Measurements from ENCODE around the gene TOMM40L.

The TOMM40L gene

GRCh38 chr1:161187311-161187710, 38.5 kb upstream of the TOMM40L start:
- Histone ChIP-seq H3K4me1 (ENCODE audit: control insufficient read depth in 2 of 2, insufficient read depth in 2 of 2, low read length in 2 of 2) (peaks cover 0 to 13% of the 10 kb centered on the region in 2 donors), H3K27ac (ENCODE audit: low read depth in 2 of 2, low read length in 2 of 2) (peak overlapping the region in 1 of 2 donors; percentile 29), H3K4me3 (ENCODE audit: low read length in 2 of 2) (no peak overlapping the region), H3K9ac (ENCODE audit: low read depth in 1 of 2, low read length in 2 of 2) (no peak overlapping the region), H3K36me3 (ENCODE audit: control insufficient read depth in 2 of 2, insufficient read depth in 2 of 2, low read length in 2 of 2) (peaks cover 0 to 4% of the 10 kb centered on the region in 2 donors), H3K9me3 (ENCODE audit: control insufficient read depth in 2 of 2, low read length in 2 of 2) (no peaks in the 10 kb centered on the region), H3K27me3 (ENCODE audit: control insufficient read depth in 2 of 2, insufficient read depth in 2 of 2, low read length in 2 of 2) (no peaks in the 10 kb centered on the region)

GRCh38 chr1:161188381-161188780, 37.5 kb upstream of the TOMM40L start:
- Histone ChIP-seq H3K27me3 (ENCODE audit: control insufficient read depth in 2 of 2, insufficient read depth in 2 of 2, low read length in 2 of 2) (no peaks in the 10 kb centered on the region), H3K9me3 (ENCODE audit: control insufficient read depth in 2 of 2, low read length in 2 of 2) (no peaks in the 10 kb centered on the region), H3K9ac (ENCODE audit: low read depth in 1 of 2, low read length in 2 of 2) (no peak overlapping the region), H3K4me3 (ENCODE audit: low read length in 2 of 2) (no peak overlapping the region), H3K27ac (ENCODE audit: low read depth in 2 of 2, low read length in 2 of 2) (no peak overlapping the region), H3K36me3 (ENCODE audit: control insufficient read depth in 2 of 2, insufficient read depth in 2 of 2, low read length in 2 of 2) (peaks cover 0 to 4% of the 10 kb centered on the region in 2 donors), H3K4me1 (ENCODE audit: control insufficient read depth in 2 of 2, insufficient read depth in 2 of 2, low read length in 2 of 2) (peaks cover 0 to 13% of the 10 kb centered on the region in 2 donors)

- no peaks in the 10 kb centered on the region for H3K9me3 ChIP-seq (ENCODE audit: control insufficient read depth in 2 of 2, low read length in 2 of 2)
- H3K9ac ChIP-seq (ENCODE audit: low read depth in 1 of 2, low read length in 2 of 2) = no peak overlapping the region
- H3K36me3 ChIP-seq (ENCODE audit: control insufficient read depth in 2 of 2, insufficient read depth in 2 of 2, low read length in 2 of 2) = peaks cover 0 to 4% of the 10 kb centered on the region in 2 donors
- H3K27ac ChIP-seq (ENCODE audit: low read depth in 2 of 2, low read length in 2 of 2) = no peak overlapping the region
- no peaks in the 10 kb centered on the region for H3K27me3 ChIP-seq (ENCODE audit: control insufficient read depth in 2 of 2, insufficient read depth in 2 of 2, low read length in 2 of 2)
- H3K4me3 ChIP-seq (ENCODE audit: low read length in 2 of 2) = no peak overlapping the region
- H3K4me1 ChIP-seq (ENCODE audit: control insufficient read depth in 2 of 2, insufficient read depth in 2 of 2, low read length in 2 of 2) = peaks cover 0 to 13% of the 10 kb centered on the region in 2 donors
Measured at GRCh38 chr1:161189036-161189435, 36.8 kb upstream of the TOMM40L start.

- H3K9me3 ChIP-seq (ENCODE audit: control insufficient read depth in 2 of 2, low read length in 2 of 2) = no peaks in the 10 kb centered on the region
- peaks cover 0 to 4% of the 10 kb centered on the region in 2 donors for H3K36me3 ChIP-seq (ENCODE audit: control insufficient read depth in 2 of 2, insufficient read depth in 2 of 2, low read length in 2 of 2)
- no peak overlapping the region for H3K27ac ChIP-seq (ENCODE audit: low read depth in 2 of 2, low read length in 2 of 2)
- no peak overlapping the region for H3K4me3 ChIP-seq (ENCODE audit: low read length in 2 of 2)
- no peaks in the 10 kb centered on the region for H3K27me3 ChIP-seq (ENCODE audit: control insufficient read depth in 2 of 2, insufficient read depth in 2 of 2, low read length in 2 of 2)
- H3K4me1 ChIP-seq (ENCODE audit: control insufficient read depth in 2 of 2, insufficient read depth in 2 of 2, low read length in 2 of 2) = peaks cover 0 to 10% of the 10 kb centered on the region in 2 donors
- H3K9ac ChIP-seq (ENCODE audit: low read depth in 1 of 2, low read length in 2 of 2) = no peak overlapping the region
Measured at GRCh38 chr1:161190962-161191521, 34.8 kb upstream of the TOMM40L start.

GRCh38 chr1:161191971-161192370, 33.9 kb upstream of the TOMM40L start:
- Histone ChIP-seq H3K27me3 (ENCODE audit: control insufficient read depth in 2 of 2, insufficient read depth in 2 of 2, low read length in 2 of 2) (no peaks in the 10 kb centered on the region), H3K27ac (ENCODE audit: low read depth in 2 of 2, low read length in 2 of 2) (no peak overlapping the region), H3K4me3 (ENCODE audit: low read length in 2 of 2) (no peak overlapping the region), H3K36me3 (ENCODE audit: control insufficient read depth in 2 of 2, insufficient read depth in 2 of 2, low read length in 2 of 2) (peaks cover 0 to 4% of the 10 kb centered on the region in 2 donors), H3K9me3 (ENCODE audit: control insufficient read depth in 2 of 2, low read length in 2 of 2) (no peaks in the 10 kb centered on the region), H3K9ac (ENCODE audit: low read depth in 1 of 2, low read length in 2 of 2) (no peak overlapping the region), H3K4me1 (ENCODE audit: control insufficient read depth in 2 of 2, insufficient read depth in 2 of 2, low read length in 2 of 2) (peaks cover 6 to 8% of the 10 kb centered on the region in 2 donors)

- Histone ChIP-seq H3K27ac (ENCODE audit: low read depth in 2 of 2, low read length in 2 of 2) (no peak overlapping the region), H3K4me1 (ENCODE audit: control insufficient read depth in 2 of 2, insufficient read depth in 2 of 2, low read length in 2 of 2) (peaks cover 7 to 14% of the 10 kb centered on the region in 2 donors), H3K27me3 (ENCODE audit: control insufficient read depth in 2 of 2, insufficient read depth in 2 of 2, low read length in 2 of 2) (no peaks in the 10 kb centered on the region), H3K4me3 (ENCODE audit: low read length in 2 of 2) (no peak overlapping the region), H3K9ac (ENCODE audit: low read depth in 1 of 2, low read length in 2 of 2) (no peak overlapping the region), H3K36me3 (ENCODE audit: control insufficient read depth in 2 of 2, insufficient read depth in 2 of 2, low read length in 2 of 2) (peaks cover 0 to 4% of the 10 kb centered on the region in 2 donors), H3K9me3 (ENCODE audit: control insufficient read depth in 2 of 2, low read length in 2 of 2) (no peaks in the 10 kb centered on the region)
Measured at GRCh38 chr1:161192476-161193465, 33.1 kb upstream of the TOMM40L start.

GRCh38 chr1:161193561-161194235, 32.2 kb upstream of the TOMM40L start:
- Histone ChIP-seq H3K4me1 (ENCODE audit: control insufficient read depth in 2 of 2, insufficient read depth in 2 of 2, low read length in 2 of 2) (peaks cover 12 to 15% of the 10 kb centered on the region in 2 donors), H3K9me3 (ENCODE audit: control insufficient read depth in 2 of 2, low read length in 2 of 2) (no peaks in the 10 kb centered on the region), H3K4me3 (ENCODE audit: low read length in 2 of 2) (no peak overlapping the region), H3K9ac (ENCODE audit: low read depth in 1 of 2, low read length in 2 of 2) (no peak overlapping the region), H3K27ac (ENCODE audit: low read depth in 2 of 2, low read length in 2 of 2) (no peak overlapping the region), H3K36me3 (ENCODE audit: control insufficient read depth in 2 of 2, insufficient read depth in 2 of 2, low read length in 2 of 2) (peaks cover 0 to 4% of the 10 kb centered on the region in 2 donors), H3K27me3 (ENCODE audit: control insufficient read depth in 2 of 2, insufficient read depth in 2 of 2, low read length in 2 of 2) (no peaks in the 10 kb centered on the region)

GRCh38 chr1:161195171-161195570, 30.7 kb upstream of the TOMM40L start:
- H3K27ac ChIP-seq (ENCODE audit: low read depth in 2 of 2, low read length in 2 of 2) = no peak overlapping the region
- no peaks in the 10 kb centered on the region for H3K9me3 ChIP-seq (ENCODE audit: control insufficient read depth in 2 of 2, low read length in 2 of 2)
- H3K4me3 ChIP-seq (ENCODE audit: low read length in 2 of 2) = no peak overlapping the region
- no peak overlapping the region for H3K9ac ChIP-seq (ENCODE audit: low read depth in 1 of 2, low read length in 2 of 2)
- no peaks in the 10 kb centered on the region for H3K27me3 ChIP-seq (ENCODE audit: control insufficient read depth in 2 of 2, insufficient read depth in 2 of 2, low read length in 2 of 2)
- peaks cover 20 to 21% of the 10 kb centered on the region in 2 donors for H3K4me1 ChIP-seq (ENCODE audit: control insufficient read depth in 2 of 2, insufficient read depth in 2 of 2, low read length in 2 of 2)
- H3K36me3 ChIP-seq (ENCODE audit: control insufficient read depth in 2 of 2, insufficient read depth in 2 of 2, low read length in 2 of 2) = peaks cover 0 to 4% of the 10 kb centered on the region in 2 donors

- Histone ChIP-seq H3K9ac (ENCODE audit: low read depth in 1 of 2, low read length in 2 of 2) (no peak overlapping the region), H3K4me1 (ENCODE audit: control insufficient read depth in 2 of 2, insufficient read depth in 2 of 2, low read length in 2 of 2) (peaks cover 26 to 31% of the 10 kb centered on the region in 2 donors), H3K4me3 (ENCODE audit: low read length in 2 of 2) (no peak overlapping the region), H3K9me3 (ENCODE audit: control insufficient read depth in 2 of 2, low read length in 2 of 2) (no peaks in the 10 kb centered on the region), H3K27ac (ENCODE audit: low read depth in 2 of 2, low read length in 2 of 2) (peak overlapping the region; percentile 54 to 97), H3K27me3 (ENCODE audit: control insufficient read depth in 2 of 2, insufficient read depth in 2 of 2, low read length in 2 of 2) (no peaks in the 10 kb centered on the region), H3K36me3 (ENCODE audit: control insufficient read depth in 2 of 2, insufficient read depth in 2 of 2, low read length in 2 of 2) (peaks cover 0 to 4% of the 10 kb centered on the region in 2 donors)
Measured at GRCh38 chr1:161196111-161196510, 29.7 kb upstream of the TOMM40L start.
